K562 (cell line): Measurements from ENCODE around the gene RPS2. TPM values are rescaled to one million over a fixed set of nuclear protein-coding genes. Genes with fewer than 3 reads are reported as not detected.

Experiments used
- BACH1 ChIP-seq: fragments of 200-800 bp; sonication (Bioruptor generic); IDR thresholded peaks from 2 replicates; pipeline ENCODE4 v1.6.1; 2016; ENCODE audit warnings: missing genetic modification characterization, missing compliant biosample characterization
- CEBPG ChIP-seq, 3 experiments: fragments of 200-800 bp in 1 of 3; sonication (Bioruptor generic) in 1 of 3; sonication (generic) in 1 of 3; formaldehyde crosslinking in 1 of 3; IDR thresholded peaks in 2 of 3; conservative IDR thresholded peaks in 1 of 3; 2 replicates each; pipeline versions ENCODE4 v1.6.1 to v1.8.0; 2016 to 2022; ENCODE audit warnings: missing compliant biosample characterization in 2 of 3, missing genetic modification characterization in 2 of 3, mild to moderate bottlenecking in 1 of 3, missing genetic modification reagents in 1 of 3
- EWSR1 ChIP-seq: fragments of 450-650 bp; IDR thresholded peaks from 2 replicates; pipeline ENCODE4 v1.6.1; 2018; ENCODE audit warnings: borderline replicate concordance, mild to moderate bottlenecking, low read depth, moderate library complexity; ENCODE audit not compliant: partially characterized antibody
- FOXK2 ChIP-seq, 2 experiments: fragments of 450-650 bp; IDR thresholded peaks in 1 of 2; conservative IDR thresholded peaks in 1 of 2; 2 replicates each; pipeline ENCODE4 v1.6.1; 2016; ENCODE audit warnings: low read depth in 2 of 2, mild to moderate bottlenecking in 1 of 2
- GATAD2B ChIP-seq: fragments of 450-650 bp; IDR thresholded peaks from 2 replicates; pipeline ENCODE4 v1.6.1; 2017; ENCODE audit warnings: mild to moderate bottlenecking, borderline replicate concordance
- IFI16 ChIP-seq: fragments of 250-450 bp; sonication (Bioruptor Pico); IDR thresholded peaks from 2 replicates; pipeline ENCODE4 v2.1.2; 2022; ENCODE audit warnings: mild to moderate bottlenecking, inconsistent platforms
- NFE2L1 ChIP-seq: fragments of 450-650 bp; IDR thresholded peaks from 2 replicates; pipeline ENCODE4 v1.6.1; 2016; ENCODE audit warnings: missing genetic modification characterization, low read depth, mild to moderate bottlenecking, missing compliant biosample characterization, moderate library complexity, borderline replicate concordance
- SIRT6 ChIP-seq: IDR thresholded peaks from one replicate; pipeline ENCODE4 v1.6.1; 2012; ENCODE audit warnings: low read depth, mild to moderate bottlenecking, control low read depth, inconsistent platforms, low read length, moderate library complexity
- TCF3 ChIP-seq: sonication (generic); formaldehyde crosslinking; IDR thresholded peaks from 2 replicates; pipeline ENCODE4 v1.4.0; 2020; ENCODE audit warnings: mild to moderate bottlenecking, missing genetic modification reagents
- TFAM ChIP-seq: fragments of 250-450 bp; sonication (Bioruptor Pico); conservative IDR thresholded peaks from 2 replicates; pipeline ENCODE4 v1.5.0; 2021; ENCODE audit warnings: mild to moderate bottlenecking, moderate library complexity
- TFE3 ChIP-seq: fragments of 450-650 bp; formaldehyde crosslinking; IDR thresholded peaks from 2 replicates; pipeline ENCODE4 v1.4.0; 2020; ENCODE audit warnings: mild to moderate bottlenecking, mixed read lengths
- ZBTB17 ChIP-seq: fragments of 450-650 bp; formaldehyde crosslinking; IDR thresholded peaks from 2 replicates; pipeline ENCODE4 v1.4.0; 2020; ENCODE audit warnings: mild to moderate bottlenecking
- ZNF3 ChIP-seq: fragments of 250-450 bp; sonication (Bioruptor Pico); IDR thresholded peaks from 2 replicates; pipeline ENCODE4 v1.5.0; 2021; ENCODE audit warnings: mild to moderate bottlenecking, moderate library complexity
- ZNF431 ChIP-seq: sonication (generic); formaldehyde crosslinking; IDR thresholded peaks from 2 replicates; pipeline ENCODE4 v1.8.0; 2022; ENCODE audit warnings: mild to moderate bottlenecking, missing genetic modification reagents
- ZNF551 ChIP-seq: fragments of 250-450 bp; sonication (Bioruptor Pico); IDR thresholded peaks from 2 replicates; pipeline ENCODE4 v1.5.0; 2021; ENCODE audit warnings: mild to moderate bottlenecking, moderate library complexity
- polyA plus RNA-seq, 8 experiments: library from polyadenylated mRNA; depleted of rRNA in 4 of 8; stranded (reverse) in 5 of 8; unstranded in 3 of 8; fragments of >200 nt; fragmentation: Nextera tagmentation in 2 of 8; fragmentation: Illumina TruSeq in 1 of 8; extraction: Ambion mirVana in 2 of 8; extraction: Trizol in 1 of 8; gene quantifications; 2 replicates each; pipeline versions ENCODE4 v1.2.1 to v1.2.3, GENCODE V29; 2011 to 2014; ENCODE audit warnings: inconsistent platforms in 1 of 8, missing spikeins in 1 of 8
- total RNA-seq, 7 experiments: library from RNA; depleted of rRNA in 6 of 7; stranded (reverse); fragments of >200 nt in 6 of 7; fragmentation: Illumina TruSeq in 2 of 7; extraction: Trizol in 2 of 7; gene quantifications; 2 replicates each; pipeline versions ENCODE4 v1.2.1 to v1.2.3, GENCODE V29; 2011 to 2021; ENCODE audit warnings: low replicate concordance in 1 of 7
- TF ChIP-seq, protein P1 (sequence below): sonication (generic); formaldehyde crosslinking; IDR thresholded peaks from 2 replicates; pipeline ENCODE4 v1.8.0; 2023; ENCODE audit warnings: missing genetic modification reagents, mild to moderate bottlenecking, borderline replicate concordance
- TF ChIP-seq, protein P2 (sequence below): fragments of 150-350 bp; conservative IDR thresholded peaks from 2 replicates; pipeline ENCODE4 v1.6.1; 2014; ENCODE audit warnings: low read length

Gene RPS2
- total and polyA plus RNA-seq, 9 of the 15 experiments (the other 6 are each of a cell fraction or from before 2014, with no cell fraction given): 834 to 4,794 (median 3,793) TPM

DNA sequence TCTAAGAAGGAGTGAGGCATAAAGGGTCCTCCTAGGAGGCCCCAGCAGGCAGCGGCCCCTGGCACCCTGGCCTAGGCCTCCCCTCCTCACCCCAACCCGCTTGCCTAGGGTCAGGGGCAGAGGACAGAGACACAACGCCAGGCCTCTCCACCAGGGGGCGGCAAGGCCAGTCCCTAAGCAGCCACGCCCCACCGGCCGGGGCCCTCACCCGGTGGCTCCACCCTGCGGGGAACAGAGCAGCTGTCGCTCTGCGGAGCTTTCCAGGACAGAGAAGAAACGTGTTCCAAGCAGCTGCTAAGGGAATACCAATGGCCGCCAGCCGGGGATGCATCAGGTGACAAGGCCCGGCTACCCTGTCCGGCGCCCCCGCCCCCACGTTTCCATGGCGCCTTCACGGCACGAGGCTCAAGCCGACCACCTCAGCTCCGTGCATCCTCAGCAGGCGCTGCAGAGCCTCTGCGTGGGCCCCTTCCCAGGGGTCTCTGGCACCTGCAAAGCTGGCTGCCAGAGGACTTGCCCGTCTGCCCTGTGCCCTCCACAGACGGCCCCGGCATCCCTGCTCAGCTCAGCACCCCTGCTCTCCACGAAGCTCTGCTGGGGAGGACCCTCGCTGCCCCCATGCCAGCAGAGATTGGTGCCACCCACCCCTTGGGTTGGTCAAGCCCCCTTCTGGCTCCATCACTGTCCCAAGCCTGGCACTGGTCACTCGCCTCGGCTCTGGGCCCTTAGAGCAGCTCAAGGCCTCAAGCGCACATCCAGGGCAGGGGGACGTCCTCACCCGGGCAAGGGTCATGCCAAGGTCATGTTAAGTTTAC lies 39.4 kb upstream of the RPS2 start (continued):
- no peak for TF ChIP-seq TFE3 (CRISPR knock-in tag)
- TF ChIP-seq IFI16: no peak
- TF ChIP-seq ZBTB17: no peak
- TF ChIP-seq TCF3 (CRISPR knock-in tag): no peak; the same call in 1 of the 2 replicates
- TF ChIP-seq CEBPG (CRISPR knock-in tag; IDR thresholded peaks at IDR 0.05): no peak
- no peak for TF ChIP-seq CEBPG (tag; conservative IDR thresholded peaks at IDR 0.05 in 1 of 2, IDR thresholded peaks at IDR 0.05 in 1 of 2)
- TF ChIP-seq ZNF3 (CRISPR knock-in tag): no peak
- TF ChIP-seq ZNF551: no peak
- no peak for TF ChIP-seq ZNF431
- no peak for TF ChIP-seq TFAM (CRISPR knock-in tag)
- TF ChIP-seq FOXK2 (conservative IDR thresholded peaks at IDR 0.05 in 1 of 2, IDR thresholded peaks at IDR 0.05 in 1 of 2; ENCODE audit: low read depth in 2 of 2): 0 out of 4 replicates have a peak, but pooled peaks of 1 of the 2 experiments have one; percentile 30
- no peak for TF ChIP-seq BACH1 (tag)
- no peak for TF ChIP-seq GATAD2B
- no peak for TF ChIP-seq NFE2L1
- TF ChIP-seq, protein P1, sequence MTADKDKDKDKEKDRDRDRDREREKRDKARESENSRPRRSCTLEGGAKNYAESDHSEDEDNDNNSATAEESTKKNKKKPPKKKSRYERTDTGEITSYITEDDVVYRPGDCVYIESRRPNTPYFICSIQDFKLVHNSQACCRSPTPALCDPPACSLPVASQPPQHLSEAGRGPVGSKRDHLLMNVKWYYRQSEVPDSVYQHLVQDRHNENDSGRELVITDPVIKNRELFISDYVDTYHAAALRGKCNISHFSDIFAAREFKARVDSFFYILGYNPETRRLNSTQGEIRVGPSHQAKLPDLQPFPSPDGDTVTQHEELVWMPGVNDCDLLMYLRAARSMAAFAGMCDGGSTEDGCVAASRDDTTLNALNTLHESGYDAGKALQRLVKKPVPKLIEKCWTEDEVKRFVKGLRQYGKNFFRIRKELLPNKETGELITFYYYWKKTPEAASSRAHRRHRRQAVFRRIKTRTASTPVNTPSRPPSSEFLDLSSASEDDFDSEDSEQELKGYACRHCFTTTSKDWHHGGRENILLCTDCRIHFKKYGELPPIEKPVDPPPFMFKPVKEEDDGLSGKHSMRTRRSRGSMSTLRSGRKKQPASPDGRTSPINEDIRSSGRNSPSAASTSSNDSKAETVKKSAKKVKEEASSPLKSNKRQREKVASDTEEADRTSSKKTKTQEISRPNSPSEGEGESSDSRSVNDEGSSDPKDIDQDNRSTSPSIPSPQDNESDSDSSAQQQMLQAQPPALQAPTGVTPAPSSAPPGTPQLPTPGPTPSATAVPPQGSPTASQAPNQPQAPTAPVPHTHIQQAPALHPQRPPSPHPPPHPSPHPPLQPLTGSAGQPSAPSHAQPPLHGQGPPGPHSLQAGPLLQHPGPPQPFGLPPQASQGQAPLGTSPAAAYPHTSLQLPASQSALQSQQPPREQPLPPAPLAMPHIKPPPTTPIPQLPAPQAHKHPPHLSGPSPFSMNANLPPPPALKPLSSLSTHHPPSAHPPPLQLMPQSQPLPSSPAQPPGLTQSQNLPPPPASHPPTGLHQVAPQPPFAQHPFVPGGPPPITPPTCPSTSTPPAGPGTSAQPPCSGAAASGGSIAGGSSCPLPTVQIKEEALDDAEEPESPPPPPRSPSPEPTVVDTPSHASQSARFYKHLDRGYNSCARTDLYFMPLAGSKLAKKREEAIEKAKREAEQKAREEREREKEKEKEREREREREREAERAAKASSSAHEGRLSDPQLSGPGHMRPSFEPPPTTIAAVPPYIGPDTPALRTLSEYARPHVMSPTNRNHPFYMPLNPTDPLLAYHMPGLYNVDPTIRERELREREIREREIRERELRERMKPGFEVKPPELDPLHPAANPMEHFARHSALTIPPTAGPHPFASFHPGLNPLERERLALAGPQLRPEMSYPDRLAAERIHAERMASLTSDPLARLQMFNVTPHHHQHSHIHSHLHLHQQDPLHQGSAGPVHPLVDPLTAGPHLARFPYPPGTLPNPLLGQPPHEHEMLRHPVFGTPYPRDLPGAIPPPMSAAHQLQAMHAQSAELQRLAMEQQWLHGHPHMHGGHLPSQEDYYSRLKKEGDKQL (CRISPR knock-in tag): no peak
- TF ChIP-seq, protein P2, sequence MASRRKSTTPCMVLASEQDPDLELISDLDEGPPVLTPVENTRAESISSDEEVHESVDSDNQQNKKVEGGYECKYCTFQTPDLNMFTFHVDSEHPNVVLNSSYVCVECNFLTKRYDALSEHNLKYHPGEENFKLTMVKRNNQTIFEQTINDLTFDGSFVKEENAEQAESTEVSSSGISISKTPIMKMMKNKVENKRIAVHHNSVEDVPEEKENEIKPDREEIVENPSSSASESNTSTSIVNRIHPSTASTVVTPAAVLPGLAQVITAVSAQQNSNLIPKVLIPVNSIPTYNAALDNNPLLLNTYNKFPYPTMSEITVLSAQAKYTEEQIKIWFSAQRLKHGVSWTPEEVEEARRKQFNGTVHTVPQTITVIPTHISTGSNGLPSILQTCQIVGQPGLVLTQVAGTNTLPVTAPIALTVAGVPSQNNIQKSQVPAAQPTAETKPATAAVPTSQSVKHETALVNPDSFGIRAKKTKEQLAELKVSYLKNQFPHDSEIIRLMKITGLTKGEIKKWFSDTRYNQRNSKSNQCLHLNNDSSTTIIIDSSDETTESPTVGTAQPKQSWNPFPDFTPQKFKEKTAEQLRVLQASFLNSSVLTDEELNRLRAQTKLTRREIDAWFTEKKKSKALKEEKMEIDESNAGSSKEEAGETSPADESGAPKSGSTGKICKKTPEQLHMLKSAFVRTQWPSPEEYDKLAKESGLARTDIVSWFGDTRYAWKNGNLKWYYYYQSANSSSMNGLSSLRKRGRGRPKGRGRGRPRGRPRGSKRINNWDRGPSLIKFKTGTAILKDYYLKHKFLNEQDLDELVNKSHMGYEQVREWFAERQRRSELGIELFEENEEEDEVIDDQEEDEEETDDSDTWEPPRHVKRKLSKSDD: 0 out of 2 replicates have a peak, but pooled peaks have one; percentile 64
- no peak for TF ChIP-seq SIRT6
- no peak for TF ChIP-seq EWSR1
